NT2/D1 (cell line): ENCODE data around the gene LRPPRC.

Source experiments
- DNase-seq: peaks from one replicate; pipeline ENCODE4 v3.0.0-alpha.2; 2011; ENCODE audit warnings: low read depth, low spot score
- H3K27me3 ChIP-seq: 2 replicates; pipeline ENCODE4 v1.6.0; 2011; ENCODE audit warnings: mild to moderate bottlenecking; ENCODE audit not compliant: insufficient read length, insufficient read depth
- H3K36me3 ChIP-seq: 2 replicates; pipeline ENCODE4 v1.6.1; 2011; ENCODE audit warnings: mild to moderate bottlenecking, low read length, mixed read lengths; ENCODE audit not compliant: insufficient read depth, insufficient read length
- H3K4me1 ChIP-seq: 2 replicates; pipeline ENCODE4 v1.5.1; 2011; ENCODE audit not compliant: insufficient read depth, insufficient read length
- H3K4me3 ChIP-seq: 2 replicates; pipeline ENCODE4 v1.5.1; 2011; ENCODE audit warnings: low read depth; ENCODE audit not compliant: insufficient read length
- H3K9ac ChIP-seq: 2 replicates; pipeline ENCODE4 v1.6.0; 2011; ENCODE audit warnings: low read depth; ENCODE audit not compliant: insufficient read length
- H3K9me3 ChIP-seq: 2 replicates; pipeline ENCODE4 v1.5.1; 2011; ENCODE audit warnings: mild to moderate bottlenecking, low read length; ENCODE audit not compliant: insufficient read depth
- SUZ12 ChIP-seq: IDR thresholded peaks from 2 replicates; pipeline ENCODE4 v1.6.1; 2011; ENCODE audit not compliant: insufficient read length, insufficient read depth; ENCODE audit errors: extremely low read depth
- YY1 ChIP-seq: IDR thresholded peaks from 2 replicates; pipeline ENCODE4 v1.6.1; 2011; ENCODE audit not compliant: insufficient read length, insufficient read depth
- ZNF274 ChIP-seq: IDR thresholded peaks from 2 replicates; pipeline ENCODE4 v1.6.1; 2011; ENCODE audit warnings: mild to moderate bottlenecking, low read depth, low read length

Gene LRPPRC

DNA sequence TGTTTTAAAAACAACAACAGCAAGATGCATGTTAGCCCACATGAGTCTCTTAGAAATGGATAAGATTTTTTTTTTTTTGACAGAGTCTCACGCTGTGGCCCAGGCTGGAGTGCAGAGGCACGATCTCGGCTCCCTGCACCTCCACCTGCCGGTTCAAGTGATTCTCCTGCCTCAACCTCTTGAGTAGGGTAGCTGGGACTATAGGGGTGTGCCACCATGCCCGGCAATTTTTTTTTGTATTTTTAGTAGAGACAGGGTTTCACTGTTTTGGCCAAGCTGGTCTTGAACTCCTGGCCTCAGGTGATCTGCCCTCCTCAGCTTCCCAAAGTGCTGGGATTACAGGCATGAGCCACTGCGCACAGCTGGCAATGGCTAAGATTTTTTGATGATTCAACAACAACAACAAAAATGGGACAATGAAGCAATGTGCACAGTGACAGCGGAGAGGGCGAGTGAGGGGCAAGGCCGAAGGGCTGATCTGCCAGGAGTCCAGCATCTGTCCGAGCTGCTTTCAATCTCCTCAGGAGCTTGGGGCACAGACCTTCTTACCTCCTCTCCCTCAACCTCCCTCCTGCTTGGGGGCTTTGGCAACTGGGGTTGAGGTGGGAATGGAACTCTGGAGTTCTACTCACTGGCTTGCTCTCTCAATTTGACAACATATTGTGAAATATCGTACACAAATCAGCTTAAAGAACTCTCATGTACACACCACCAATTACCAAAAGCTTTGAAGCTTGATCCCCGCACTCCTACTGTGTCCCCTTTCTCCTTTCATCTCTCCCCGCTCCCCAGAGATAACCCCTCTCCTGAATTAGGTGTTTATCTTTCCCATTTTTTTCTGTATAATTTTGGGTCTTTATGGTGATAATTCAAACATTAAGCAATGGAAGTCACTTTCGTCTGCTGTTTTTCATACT lies 153.6 kb downstream of the LRPPRC start:
- DNase-seq, result no peak
- Histone ChIP-seq H3K27me3 (no peaks in the 10 kb centered on the region), H3K9me3 (no peaks in the 10 kb centered on the region), H3K4me1 (no peaks in the 10 kb centered on the region), H3K36me3 (no peaks in the 10 kb centered on the region), H3K4me3 (no peak overlapping the region), H3K9ac (no peak overlapping the region)
- TF ChIP-seq SUZ12 (no peak), ZNF274 (no peak), YY1 (no peak)

DNA sequence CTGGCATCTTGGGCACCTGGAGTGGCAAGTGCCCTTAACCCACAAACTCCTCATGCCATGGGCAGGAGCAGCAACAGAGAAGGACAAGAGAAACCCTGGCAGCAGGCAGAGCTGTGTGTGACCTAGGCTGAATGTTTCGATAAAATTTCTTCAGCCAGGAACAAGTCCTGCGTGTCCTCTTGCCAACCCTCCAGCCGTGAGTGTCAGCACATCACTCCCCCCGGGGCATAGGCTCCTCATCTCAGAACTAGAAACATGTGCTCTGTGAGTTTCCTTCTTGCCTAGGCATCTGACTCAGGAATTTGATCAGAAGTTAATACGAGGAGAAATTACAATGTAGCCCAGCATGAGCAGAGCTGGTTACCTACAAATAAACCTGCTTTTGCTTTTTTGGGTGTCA lies 154.8 kb downstream of the LRPPRC start:
- Histone ChIP-seq H3K4me1 (no peaks in the 10 kb centered on the region), H3K9ac (no peak overlapping the region), H3K36me3 (no peaks in the 10 kb centered on the region), H3K27me3 (no peaks in the 10 kb centered on the region), H3K9me3 (no peaks in the 10 kb centered on the region), H3K4me3 (no peak overlapping the region)
- TF ChIP-seq ZNF274 (no peak), SUZ12 (no peak), YY1 (no peak)
- DNase-seq, result no peak

DNA sequence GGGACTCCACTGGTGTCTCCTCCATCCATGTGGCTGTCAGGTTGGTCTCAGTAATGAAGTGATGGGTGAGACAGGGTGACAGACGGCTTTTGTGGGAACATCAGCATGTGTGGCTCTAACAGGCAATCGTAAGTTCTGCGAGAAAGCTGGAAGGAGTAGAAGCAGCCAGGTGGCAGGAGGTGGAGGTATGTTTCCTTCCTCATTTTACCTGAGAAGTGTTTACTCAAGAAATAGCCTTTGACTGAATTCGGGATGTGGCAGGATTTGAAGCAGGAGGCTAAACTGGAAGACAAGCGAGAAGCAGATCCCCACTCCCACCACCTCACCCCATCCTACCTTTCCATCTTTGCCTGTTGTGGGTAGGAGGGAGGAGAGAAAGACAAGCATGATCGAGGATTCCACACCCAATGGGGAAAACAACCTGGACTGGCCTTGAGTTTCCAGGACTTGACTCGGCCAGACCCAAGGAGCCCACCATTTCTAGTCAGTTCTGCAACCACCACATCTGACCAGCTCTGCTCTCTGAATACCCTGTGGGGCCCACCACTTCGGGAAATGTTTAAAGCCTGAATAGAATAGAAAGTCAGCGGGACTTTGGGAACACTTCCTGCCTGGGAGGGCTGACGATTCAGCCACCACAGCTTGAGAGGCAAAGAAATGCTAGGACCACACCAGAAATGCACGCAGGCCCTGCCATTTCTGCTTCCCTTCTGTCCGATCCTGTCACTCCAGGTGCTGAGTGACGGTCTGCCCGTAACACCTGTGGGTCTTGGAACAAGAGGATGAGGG lies 155.8 kb downstream of the LRPPRC start:
- TF ChIP-seq SUZ12, result no peak
- TF ChIP-seq ZNF274, result no peak
- TF ChIP-seq YY1, result no peak
- Histone ChIP-seq H3K36me3 (no peaks in the 10 kb centered on the region), H3K4me3 (no peak overlapping the region), H3K27me3 (no peaks in the 10 kb centered on the region), H3K9ac (no peak overlapping the region), H3K9me3 (no peaks in the 10 kb centered on the region), H3K4me1 (no peaks in the 10 kb centered on the region)
- no peak for DNase-seq

DNA sequence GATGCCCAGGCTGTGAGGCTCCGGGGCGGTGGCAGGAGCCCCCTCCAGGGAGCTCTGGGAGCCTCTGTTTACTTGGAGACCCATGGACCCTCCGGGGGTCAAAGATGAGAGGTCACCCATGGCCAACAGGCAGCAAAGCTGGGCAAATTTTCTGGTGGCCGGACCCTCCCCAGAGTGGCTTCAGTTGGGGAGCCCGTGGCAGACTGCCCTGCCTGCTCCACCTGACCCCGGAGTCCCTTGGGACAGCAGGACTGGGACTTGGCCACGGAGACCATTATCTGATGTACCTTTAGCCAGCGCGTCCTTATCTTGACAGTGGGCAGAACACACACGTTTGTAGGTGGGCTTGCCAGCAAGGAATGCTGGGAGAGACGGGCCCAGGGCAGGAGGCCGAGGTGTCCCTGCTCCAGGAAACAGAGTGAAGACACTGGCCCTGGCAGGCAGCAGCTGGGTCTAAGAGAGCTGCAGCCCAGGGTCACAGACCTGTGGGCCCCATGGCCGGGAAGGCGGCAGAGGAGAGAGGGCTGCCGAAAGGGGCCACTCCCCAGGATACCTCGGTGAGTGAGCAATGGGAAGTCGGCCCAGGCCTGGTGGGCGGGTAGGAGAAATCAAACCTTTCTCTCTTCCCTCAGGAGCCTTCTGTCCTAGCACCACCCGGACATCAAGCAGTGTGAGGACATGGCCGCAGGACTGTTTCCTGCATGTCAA lies 157.1 kb downstream of the LRPPRC start, which contains the start of the genes ABCG5 and ABCG8:
TSS of gene ABCG5 (minus strand) at position 280 of the 708 bp plus-strand sequence. CDS start at position 120, 160 bp downstream.
TSS of gene ABCG8 (plus strand) at position 412 of the 708 bp plus-strand sequence. CDS start at position 495, 83 bp downstream.
- no peaks in the 10 kb centered on the region for H3K4me1 ChIP-seq
- no peak for DNase-seq
- TF ChIP-seq YY1 (no peak), ZNF274 (no peak), SUZ12 (no peak)
- H3K36me3 ChIP-seq, result no peaks in the 10 kb centered on the region
- H3K27me3 ChIP-seq, result no peaks in the 10 kb centered on the region
- H3K9me3 ChIP-seq, result no peaks in the 10 kb centered on the region
- no peak within 1 kb of the TSS for H3K9ac ChIP-seq
- no peak within 1 kb of the TSS for H3K4me3 ChIP-seq

DNA sequence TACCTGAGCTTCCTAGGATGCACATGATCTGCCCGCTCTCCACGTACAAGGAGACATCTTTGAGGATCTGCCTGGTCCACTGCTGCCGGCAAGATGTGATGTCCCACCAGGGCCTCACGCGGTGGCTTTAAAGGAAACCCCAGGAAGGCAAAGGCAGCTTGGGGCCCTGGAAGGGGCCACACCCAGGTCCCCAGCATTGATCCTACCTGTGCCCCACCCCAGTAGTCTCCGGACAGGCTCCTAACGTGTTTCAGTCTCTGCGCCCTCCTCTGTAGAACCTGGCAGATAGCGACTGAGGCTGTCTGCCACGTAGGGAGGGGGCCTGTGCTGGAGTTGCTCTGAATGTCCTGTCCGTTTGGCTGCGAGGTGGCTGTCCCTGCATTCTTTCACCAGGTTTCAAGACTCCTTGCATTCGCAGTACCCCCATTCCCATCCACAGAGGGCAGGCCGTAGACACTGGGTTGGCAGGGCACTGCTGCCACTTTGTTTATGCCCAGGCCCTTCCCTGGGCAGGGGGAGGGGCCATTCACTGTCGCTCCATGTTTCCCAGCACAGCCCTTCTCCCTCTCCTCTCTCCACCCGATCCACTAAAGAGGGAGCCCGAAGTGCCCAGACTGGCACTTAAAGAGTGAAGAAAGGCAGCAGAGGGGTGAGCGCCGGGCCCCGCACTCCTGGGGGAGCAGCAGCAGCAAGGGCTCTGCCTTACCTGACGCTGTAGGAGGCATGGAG lies 157.8 kb downstream of the LRPPRC start:
- Histone ChIP-seq H3K4me1 (no peaks in the 10 kb centered on the region), H3K9me3 (no peaks in the 10 kb centered on the region), H3K27me3 (no peaks in the 10 kb centered on the region), H3K4me3 (no peak overlapping the region), H3K9ac (no peak overlapping the region), H3K36me3 (no peaks in the 10 kb centered on the region)
- TF ChIP-seq SUZ12 (no peak), ZNF274 (no peak), YY1 (no peak)
- DNase-seq, result no peak

DNA sequence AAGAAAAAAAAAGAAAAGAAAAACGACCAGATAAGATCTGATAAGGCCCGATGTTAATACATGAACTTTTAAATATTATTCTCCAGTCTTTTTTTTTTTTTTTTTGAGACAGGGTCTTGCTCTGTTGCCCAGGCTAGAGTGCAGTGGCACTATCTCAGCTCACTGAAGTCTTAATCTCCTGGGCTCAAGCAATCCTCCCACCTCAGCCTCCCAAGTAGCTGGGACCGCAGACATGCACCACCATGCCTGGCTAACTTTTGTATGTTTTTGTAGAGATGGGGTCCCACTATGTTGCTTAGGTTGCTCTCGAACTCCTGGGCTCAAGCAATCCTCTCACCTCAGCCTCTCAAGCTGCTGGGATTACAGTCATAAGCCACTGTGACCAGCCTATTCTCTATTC lies 158.8 kb downstream of the LRPPRC start:
- no peak for DNase-seq
- H3K4me1 ChIP-seq, result peaks cover 3% of the 10 kb centered on the region
- no peaks in the 10 kb centered on the region for H3K27me3 ChIP-seq
- H3K4me3 ChIP-seq, result no peak overlapping the region
- no peak overlapping the region for H3K9ac ChIP-seq
- no peaks in the 10 kb centered on the region for H3K36me3 ChIP-seq
- H3K9me3 ChIP-seq, result no peaks in the 10 kb centered on the region
- TF ChIP-seq SUZ12 (no peak), YY1 (no peak)
